IPS-NIHi7 (cell line): ENCODE results near the gene SUGP2.
"Not testable (repeated sequence)": the region's sequence is repeated elsewhere in the genome, so short reads cannot be mapped to it uniquely, and the experiment has no call there.

Experiments used
- DNase-seq: peaks from one replicate; pipeline ENCODE4 v3.0.0; 2012; ENCODE audit warnings: mixed read lengths; ENCODE audit errors: extremely low spot score

SUGP2 gene

DNA sequence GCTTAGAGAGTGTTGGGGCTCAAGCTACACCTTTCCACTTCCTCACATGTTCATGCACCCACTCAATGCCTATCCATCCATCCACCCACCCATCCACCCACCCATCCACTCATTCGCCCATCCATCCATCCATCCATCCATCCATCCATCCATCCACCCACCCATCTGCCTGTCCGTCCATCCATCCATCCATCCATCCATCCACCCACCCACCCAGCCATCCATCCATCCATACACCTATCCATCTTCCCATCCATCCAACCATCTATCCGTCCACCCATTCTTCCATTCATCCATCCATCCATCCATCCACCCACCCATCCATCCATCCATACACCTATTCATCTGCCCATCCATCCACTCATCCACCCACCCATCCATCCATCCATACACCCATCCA is 79.2 kb downstream of the SUGP2 start:
- no peak for DNase-seq

DNA sequence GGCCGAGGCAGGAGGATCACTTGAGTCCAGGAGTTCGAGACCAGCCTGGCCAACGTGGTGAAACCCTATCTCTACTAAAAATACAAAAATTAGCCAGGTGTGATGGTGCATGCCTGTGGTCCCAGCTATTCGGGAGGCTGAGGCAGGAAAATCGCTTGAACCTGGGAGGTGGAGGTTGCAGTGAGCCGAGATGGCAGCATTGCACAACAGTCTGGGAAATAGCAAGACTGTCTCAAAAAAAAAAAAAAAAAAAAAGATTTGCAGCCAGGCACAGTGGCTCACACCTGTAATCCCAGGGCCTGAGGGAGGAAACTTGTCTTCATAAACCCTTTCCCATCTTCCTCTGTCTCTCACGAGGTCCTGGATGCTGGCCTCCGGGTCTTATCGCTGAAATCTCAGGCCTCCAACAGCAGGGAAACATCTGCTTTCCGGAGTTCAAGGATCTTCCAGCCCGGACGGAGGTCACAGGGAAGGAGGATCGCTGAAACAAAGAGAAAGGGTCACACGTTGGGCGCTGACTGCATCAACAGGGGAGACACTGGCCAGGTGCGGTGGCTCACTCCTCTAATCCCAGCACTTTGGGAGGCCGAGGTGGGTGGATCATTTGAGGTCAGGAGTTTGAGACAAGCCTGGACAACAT is 80.8 kb downstream of the SUGP2 start:
- DNase-seq = not testable (repeated sequence)

DNA sequence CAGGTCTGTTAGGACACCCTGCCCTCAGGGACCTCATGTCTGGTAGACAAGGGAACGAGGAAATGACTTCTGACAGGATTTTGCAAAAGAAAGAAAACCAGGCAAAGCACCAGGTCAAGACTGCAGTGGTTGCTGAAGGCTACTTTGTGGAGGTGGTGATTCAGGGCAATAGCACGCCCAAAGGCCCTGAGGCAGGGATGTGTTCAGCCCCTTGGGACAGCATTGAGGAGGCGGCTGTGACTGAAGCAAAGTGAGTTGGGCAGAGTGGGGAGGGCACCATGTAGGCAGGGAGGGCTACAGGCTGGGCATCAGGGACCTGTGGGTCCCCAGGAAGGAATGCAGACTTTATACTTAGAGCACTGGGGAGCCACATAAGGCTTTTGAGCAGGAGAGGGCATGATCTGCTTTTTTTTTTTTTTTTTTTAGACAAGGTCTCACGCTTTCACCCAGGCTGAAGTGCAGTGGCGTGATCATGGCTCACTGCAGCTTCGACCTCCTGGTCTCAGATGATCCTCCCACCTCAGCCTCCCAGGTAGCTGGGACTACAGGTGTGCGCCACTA is 81.5 kb downstream of the SUGP2 start:
- no peak for DNase-seq

DNA sequence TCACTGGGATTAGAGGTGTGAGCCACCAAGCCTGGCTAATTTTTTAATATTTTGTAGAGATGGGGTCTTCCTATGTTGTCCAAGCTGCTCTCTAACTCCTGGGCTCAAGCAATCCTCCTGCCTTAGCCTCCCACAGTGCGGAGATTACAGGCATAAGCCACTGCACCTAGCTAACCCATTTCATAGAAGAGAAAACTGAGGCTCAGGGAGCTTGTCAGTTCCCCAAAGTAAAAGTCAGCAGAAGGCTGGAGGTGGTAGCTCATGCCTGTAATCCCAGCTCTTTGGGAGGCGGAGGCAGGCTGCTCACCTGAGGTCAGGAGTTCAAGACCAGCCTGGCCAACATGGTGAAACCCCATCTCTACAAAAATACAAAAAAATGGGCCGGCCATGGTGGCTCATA is 83.5 kb downstream of the SUGP2 start:
- no peak for DNase-seq

DNA sequence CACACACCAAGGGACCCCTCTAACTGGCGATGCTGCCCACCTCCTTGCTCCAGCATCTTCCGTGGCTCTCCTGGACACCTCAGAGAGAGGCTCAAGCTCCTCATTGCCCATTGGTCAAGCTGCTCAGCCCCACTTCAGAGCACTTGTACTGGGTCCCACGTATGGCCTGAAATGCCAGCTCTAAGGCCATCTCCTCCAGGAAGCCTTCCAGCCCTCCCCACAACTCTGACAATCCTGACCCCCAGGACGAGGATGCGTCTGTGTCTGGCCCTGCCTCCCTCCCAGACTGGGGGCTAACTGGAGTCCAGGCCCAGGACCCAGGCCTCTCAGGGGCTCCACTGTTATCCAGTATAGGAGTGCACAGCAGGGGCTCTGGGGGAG is 84.4 kb downstream of the SUGP2 start:
- no peak for DNase-seq

DNA sequence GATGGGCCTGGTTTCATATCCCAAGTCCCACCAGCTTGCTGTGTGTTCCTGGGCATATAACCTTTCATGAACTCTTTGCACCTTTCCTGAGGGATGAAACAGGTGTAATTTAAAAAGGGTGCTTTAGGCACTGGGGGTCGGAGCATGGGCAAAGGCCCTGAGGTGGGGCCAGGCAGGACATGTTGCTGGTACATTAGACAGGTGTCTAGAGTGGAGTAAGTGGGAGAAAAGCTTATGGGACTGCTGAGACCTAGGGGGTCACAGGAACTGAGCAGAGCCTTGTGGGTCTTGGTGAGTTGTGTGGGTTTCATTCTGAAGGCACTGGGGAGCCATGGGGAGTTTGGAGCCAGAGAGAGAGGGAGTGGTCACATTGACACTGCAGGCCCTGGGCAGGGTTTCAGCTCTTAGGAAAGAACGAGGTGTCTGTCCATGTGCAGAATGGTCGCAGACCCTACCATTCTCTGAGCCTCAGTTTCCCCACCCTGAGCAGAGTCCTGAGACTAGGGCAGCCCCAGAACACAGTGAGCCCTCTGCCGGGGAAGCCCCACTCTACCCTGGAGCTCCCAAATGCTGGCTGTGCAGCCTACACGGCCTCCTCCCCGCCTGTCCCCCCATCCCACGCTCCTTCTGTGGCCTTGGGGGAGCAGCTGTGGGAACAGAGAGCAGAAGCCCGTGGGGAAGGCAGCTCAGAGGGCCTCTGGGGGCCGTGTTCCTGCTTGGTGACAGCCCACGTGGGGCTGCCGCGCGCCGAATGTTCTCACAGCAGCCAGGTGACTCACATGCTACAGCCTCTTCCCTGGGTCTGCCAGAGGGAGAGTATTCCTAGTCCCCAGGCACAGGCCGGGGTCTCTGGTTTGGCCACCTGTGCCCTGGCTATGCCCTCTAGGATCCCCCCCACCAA is 85.0 kb downstream of the SUGP2 start:
- no peak for DNase-seq

DNA sequence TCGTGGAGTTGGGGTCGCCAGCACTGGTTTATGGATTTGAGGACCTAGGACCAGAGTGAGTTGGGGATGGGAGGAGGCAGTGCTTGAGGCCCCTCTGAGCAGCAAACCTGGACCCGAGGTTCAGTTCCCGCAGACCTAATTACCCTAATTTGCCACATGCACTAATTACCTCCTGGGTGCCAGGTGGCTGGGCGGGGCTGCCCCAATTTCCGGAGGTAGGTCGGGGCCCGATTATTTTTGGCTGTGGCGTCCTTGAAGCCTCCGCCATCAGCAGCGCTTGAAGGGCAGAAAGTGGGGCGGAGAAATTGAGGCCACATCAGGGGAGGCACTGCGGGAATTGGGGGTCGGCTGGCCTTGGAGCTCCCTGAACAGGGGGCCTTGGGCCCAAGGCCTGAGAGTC is 86.4 kb downstream of the SUGP2 start:
- DNase-seq = no peak

DNA sequence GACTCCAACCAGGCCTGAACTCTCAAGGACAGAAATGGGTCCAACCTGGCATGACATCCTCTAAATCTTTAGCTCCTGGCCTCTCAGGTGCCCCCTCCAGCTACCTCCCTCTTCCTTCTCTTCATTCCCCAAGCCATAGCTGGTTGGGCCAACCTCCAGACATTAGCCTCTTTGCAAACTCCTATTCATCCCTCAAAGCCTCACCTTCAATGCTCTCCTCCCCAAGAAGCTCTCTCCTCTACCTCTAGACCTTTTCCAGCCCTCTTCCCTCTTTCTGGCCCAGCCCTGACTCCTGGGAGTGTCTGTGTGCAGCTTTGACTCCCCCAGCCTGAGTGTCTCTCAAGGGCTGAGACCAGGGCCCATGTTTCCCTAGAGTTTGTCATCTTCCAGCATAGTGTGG is 87.0 kb downstream of the SUGP2 start:
- DNase-seq = no peak

DNA sequence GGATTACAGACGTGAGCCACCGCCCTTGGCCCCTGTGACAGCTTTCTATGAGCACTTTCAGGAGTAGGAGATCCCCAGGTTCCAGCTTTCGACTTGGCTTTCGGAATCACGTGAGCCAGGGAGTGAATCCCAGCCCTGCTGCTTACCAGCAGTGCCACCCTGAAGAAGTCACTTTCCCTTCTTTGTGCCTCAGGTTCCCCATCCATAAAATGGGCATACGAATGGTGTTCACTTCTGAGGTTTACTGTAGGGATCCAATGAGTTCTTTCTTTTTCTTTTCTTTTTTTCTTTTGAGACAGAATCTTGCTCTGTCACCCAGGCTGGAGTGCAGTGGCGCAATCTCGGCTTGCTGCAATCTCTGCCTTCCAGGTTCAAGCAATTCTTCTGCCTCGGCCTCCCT is 88.0 kb downstream of the SUGP2 start:
- DNase-seq = no peak

DNA sequence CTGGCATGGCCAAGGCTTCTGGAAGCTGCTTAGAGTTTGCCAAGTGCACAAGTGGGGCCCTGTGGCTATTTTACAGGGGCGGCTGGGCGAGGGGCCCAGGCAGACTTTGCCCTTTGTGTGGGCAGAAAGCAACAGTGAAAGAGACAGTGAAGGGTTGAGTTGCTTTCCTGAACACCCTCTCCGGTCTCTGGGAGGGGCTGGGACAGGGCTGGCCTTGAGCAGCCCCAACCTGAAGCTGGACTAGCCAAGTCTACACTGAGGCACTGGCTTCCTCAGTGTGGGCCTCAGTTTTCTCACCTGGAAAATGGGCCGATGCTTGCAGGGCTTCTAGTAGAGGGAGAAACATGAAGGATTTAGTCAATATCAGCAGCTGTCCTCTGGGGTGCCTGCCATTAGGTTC is 89.9 kb downstream of the SUGP2 start:
- no peak for DNase-seq

DNA sequence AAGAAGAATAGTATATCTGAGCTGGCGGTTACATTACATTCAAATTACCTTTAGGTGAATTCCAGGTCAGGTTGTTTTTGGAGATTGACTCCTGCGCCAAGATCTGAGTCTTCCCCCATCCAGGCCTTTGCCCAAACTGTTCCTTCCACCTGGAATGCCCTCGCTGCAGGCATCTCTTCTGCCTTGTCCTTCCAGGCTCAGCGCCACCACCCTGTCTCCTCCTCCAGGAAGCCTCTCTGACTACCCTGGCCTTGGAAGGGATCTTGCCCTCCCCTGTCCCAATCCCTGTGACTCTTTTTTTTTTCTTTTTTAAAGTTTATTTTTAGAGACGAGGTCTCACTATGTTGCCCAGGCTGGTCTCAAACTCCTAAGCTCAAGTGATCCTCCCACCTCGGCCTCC is 90.6 kb downstream of the SUGP2 start:
- no peak for DNase-seq

DNA sequence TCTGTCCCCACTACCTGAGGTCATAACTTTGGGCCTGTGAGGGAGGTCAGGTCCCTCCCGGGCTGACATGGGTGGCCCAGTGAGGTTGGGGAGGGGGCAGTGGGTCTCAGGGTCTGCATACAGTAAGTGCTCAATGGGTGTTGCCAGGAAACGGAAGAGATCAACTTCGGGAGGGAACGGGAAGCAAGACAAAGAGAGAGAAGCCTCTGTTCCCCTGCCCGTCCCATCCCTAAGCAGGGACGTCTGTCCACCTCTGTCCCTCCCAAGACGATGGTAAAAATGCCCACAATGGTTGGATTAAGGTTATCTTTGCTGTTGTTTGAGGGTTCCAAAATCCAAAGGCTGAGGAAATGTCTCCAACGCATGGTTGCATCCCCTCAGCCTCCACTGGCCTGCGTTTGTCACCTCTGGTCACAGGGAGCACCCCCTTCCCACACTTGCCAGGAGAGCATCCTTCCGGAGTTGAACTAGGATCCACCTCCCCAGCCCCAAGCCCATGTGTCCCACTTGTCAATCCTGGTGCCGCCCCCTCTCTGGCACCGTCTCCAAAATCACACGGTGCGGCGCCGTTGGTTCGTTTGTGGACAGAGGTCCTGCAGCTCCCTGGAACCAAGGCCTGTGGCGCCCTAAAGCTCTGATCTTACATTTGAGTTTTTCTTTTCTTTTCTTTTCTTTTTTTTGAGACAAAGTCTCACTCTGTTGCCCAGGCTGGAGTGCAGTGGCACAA is 91.5 kb downstream of the SUGP2 start:
- no peak for DNase-seq
